Peyer's patch (tissue), 4 donors: ENCODE measurements around the gene MED13L.

Source experiments
- CTCF ChIP-seq, 6 experiments: fragments of 450-650 bp in 4 of 6; fragments of 200-600 bp in 2 of 6; sonication (generic) in 1 of 6; IDR thresholded peaks; one replicate each; pipeline ENCODE4 v1.5.1; 2017 to 2019; ENCODE audit warnings: antibody characterized with exemption in 6 of 6, mild to moderate bottlenecking in 3 of 6, moderate library complexity in 1 of 6
- POLR2A ChIP-seq, 2 donors: fragments of 450-650 bp; IDR thresholded peaks; one replicate each; pipeline ENCODE4 v1.5.1; 2017; ENCODE audit warnings: antibody characterized with exemption in 2 of 2, mild to moderate bottlenecking in 2 of 2, moderate library complexity in 2 of 2

- TF ChIP-seq POLR2A (IDR thresholded peaks at IDR 0.05), result no peak
- no peak for TF ChIP-seq CTCF (IDR thresholded peaks at IDR 0.05)
Observed at GRCh38 chr12:116266631-116267349, 10.7 kb downstream of the MED13L start.
